HCT116 (cell line): ENCODE results near the gene ROBO1. TPM values are rescaled to one million over a fixed set of nuclear protein-coding genes. Genes with fewer than 3 reads are reported as not detected.

Experiments used
- ATAC-seq: fragments of 200-7000 bp; cut with Tn5 transposase; 2 replicates; pipeline ENCODE4 v1.9.1; 2020; ENCODE audit warnings: mild to moderate bottlenecking, moderate library complexity
- BruUV-seq: library from RNA; stranded (reverse); fragments of 400-500 nt; replicated peaks from 2 replicates; lab custom pipeline; 2021; lab: Mats Ljungman, UMichigan
- CTCF ChIA-PET: fragments of 300-600 bp; sonication (Branson Sonifier 250); formaldehyde crosslinking; loops from one replicate; lab custom pipeline; 2021; ENCODE audit warnings: antibody characterized with exemption; lab: Charles Lee
- POLR2A ChIA-PET: fragments of 300-600, 350-600 bp; sonication (Branson Sonifier 250); formaldehyde crosslinking; loops from one replicate; lab custom pipeline; 2021; ENCODE audit warnings: antibody characterized with exemption; lab: Charles Lee
- RAD21 ChIA-PET, 2 experiments: fragments of 300-600 bp; sonication (Branson Sonifier 250); formaldehyde crosslinking; loops; one replicate each; lab custom pipeline; 2023; ENCODE audit warnings: low total read pairs in 2 of 2; ENCODE audit not compliant: uncharacterized antibody in 2 of 2, unreplicated experiment in 2 of 2, low non-redundant PET in 1 of 2; lab: Charles Lee
- DNase-seq: peaks from one replicate; pipeline ENCODE4 v3.0.0-alpha.2; 2010; ENCODE audit warnings: low read depth, low spot score
- H2AFZ ChIP-seq: fragments of 200-600 bp; shearing (Covaris generic), sonication (generic); 2 replicates; pipeline ENCODE4 v1.6.1; 2017; ENCODE audit warnings: low read depth, mixed run types, mixed read lengths, antibody characterized with exemption, low read length; ENCODE audit not compliant: poor library complexity, severe bottlenecking
- H3K27ac ChIP-seq: 2 replicates; pipeline ENCODE4 v1.5.1; 2012; ENCODE audit warnings: low read depth, low read length
- H3K27me3 ChIP-seq: fragments of 200-600 bp; sonication (generic); 2 replicates; pipeline ENCODE4 v1.6.1; 2016; ENCODE audit warnings: mixed run types, low read length, mixed read lengths; ENCODE audit not compliant: insufficient read depth
- H3K36me3 ChIP-seq, 2 experiments: fragments of 200-500 bp in 1 of 2; fragments of 200-600 bp in 1 of 2; sonication (Bioruptor generic) in 1 of 2; sonication (generic) in 1 of 2; 2 replicates each; pipeline versions ENCODE4 v1.5.1 to v1.6.1; 2014 to 2016; ENCODE audit warnings: low read length in 2 of 2, inconsistent platforms in 1 of 2, mixed read lengths in 1 of 2, mixed run types in 1 of 2; ENCODE audit not compliant: insufficient read depth in 2 of 2, control insufficient read depth in 1 of 2
- H3K4me1 ChIP-seq, 2 experiments: fragments of 200-600 bp in 1 of 2; sonication (generic) in 1 of 2; 2 replicates each; pipeline versions ENCODE4 v1.5.1 to v1.6.1; 2012 to 2017; ENCODE audit warnings: low read length in 2 of 2, inconsistent platforms in 1 of 2, mild to moderate bottlenecking in 1 of 2, mixed read lengths in 1 of 2, mixed run types in 1 of 2, moderate library complexity in 1 of 2; ENCODE audit not compliant: insufficient read depth in 2 of 2, control insufficient read depth in 1 of 2
- H3K4me2 ChIP-seq: fragments of 200-600 bp; sonication (generic); 2 replicates; pipeline ENCODE4 v1.6.1; 2017; ENCODE audit warnings: mixed run types, low read length, mixed read lengths
- H3K4me3 ChIP-seq, 2 experiments: fragments of 200-600 bp in 1 of 2; sonication (generic) in 1 of 2; replicated peaks in 1 of 2; 2 replicates each; pipeline ENCODE4 v1.5.1; 2011 to 2016; ENCODE audit warnings: low read length in 2 of 2, control low read depth in 1 of 2, low read depth in 1 of 2, mild to moderate bottlenecking in 1 of 2, mixed read lengths in 1 of 2, mixed run types in 1 of 2
- H3K79me2 ChIP-seq: fragments of 200-600 bp; sonication (generic); 2 replicates; pipeline ENCODE4 v1.6.1; 2017; ENCODE audit warnings: mild to moderate bottlenecking, mixed run types, low read length, moderate library complexity, mixed read lengths; ENCODE audit not compliant: insufficient read depth
- H3K9ac ChIP-seq: fragments of 200-600 bp; sonication (generic); 2 replicates; pipeline ENCODE4 v1.6.1; 2016; ENCODE audit warnings: low read length, mixed read lengths
- H3K9me2 ChIP-seq: fragments of 200-600 bp; sonication (generic), shearing (Covaris generic); 2 replicates; pipeline ENCODE4 v1.6.1; 2017; ENCODE audit warnings: mixed run types, mild to moderate bottlenecking, moderate library complexity; ENCODE audit not compliant: insufficient read depth
- H3K9me3 ChIP-seq, 2 experiments: fragments of 200-500 bp in 1 of 2; fragments of 200-600 bp in 1 of 2; sonication (Bioruptor generic) in 1 of 2; sonication (generic) in 1 of 2; 2 replicates each; pipeline ENCODE4 v1.6.1; 2014 to 2017; ENCODE audit warnings: low read length in 2 of 2, mixed read lengths in 2 of 2, inconsistent platforms in 1 of 2, low read depth in 1 of 2, mild to moderate bottlenecking in 1 of 2, mixed run types in 1 of 2, moderate library complexity in 1 of 2; ENCODE audit not compliant: control insufficient read depth in 1 of 2, insufficient read depth in 1 of 2
- H4K20me1 ChIP-seq: fragments of 200-600 bp; sonication (generic), shearing (Covaris generic); 2 replicates; pipeline ENCODE4 v1.6.1; 2017; ENCODE audit warnings: mixed run types, mild to moderate bottlenecking, moderate library complexity; ENCODE audit not compliant: insufficient read depth
- CBX3 ChIP-seq: IDR thresholded peaks from 2 replicates; pipeline ENCODE4 v1.6.1; 2012; ENCODE audit warnings: low read depth
- CEBPB ChIP-seq: IDR thresholded peaks from 2 replicates; pipeline ENCODE4 v1.6.1; 2012; ENCODE audit warnings: low read depth
- EGR1 ChIP-seq: IDR thresholded peaks from 2 replicates; pipeline ENCODE4 v1.6.1; 2012; ENCODE audit warnings: low read depth
- EZH2phosphoT487 ChIP-seq: fragments of 200-600 bp; IDR thresholded peaks from 2 replicates; pipeline ENCODE4 v1.6.1; 2018; ENCODE audit warnings: antibody characterized with exemption, borderline replicate concordance
- POLR2A ChIP-seq: IDR thresholded peaks from 2 replicates; pipeline ENCODE4 v1.7.0; 2011; ENCODE audit warnings: borderline replicate concordance; ENCODE audit not compliant: insufficient read depth, insufficient read length; ENCODE audit errors: extremely low read depth
- RAD21 ChIP-seq: IDR thresholded peaks from 2 replicates; pipeline ENCODE4 v1.6.1; 2012; ENCODE audit warnings: low read depth, mild to moderate bottlenecking
- SP1 ChIP-seq: IDR thresholded peaks from 2 replicates; pipeline ENCODE4 v1.6.1; 2012; ENCODE audit warnings: low read depth
- TCF7L2 ChIP-seq: IDR thresholded peaks from 2 replicates; pipeline ENCODE4 v1.7.0; 2011; ENCODE audit warnings: borderline replicate concordance, inconsistent platforms; ENCODE audit not compliant: insufficient read depth, insufficient read length; ENCODE audit errors: extremely low read depth
- YY1 ChIP-seq: IDR thresholded peaks from 2 replicates; pipeline ENCODE4 v1.6.1; 2011; ENCODE audit warnings: low read length, low read depth, moderate library complexity, mild to moderate bottlenecking; ENCODE audit not compliant: insufficient replicate concordance; ENCODE audit errors: extremely low read depth
- ZNF274 ChIP-seq: fragments of 200-500 bp; sonication (Bioruptor generic); IDR thresholded peaks from 2 replicates; pipeline ENCODE4 v1.6.1; 2014; ENCODE audit warnings: mild to moderate bottlenecking, low read depth, low read length, inconsistent platforms
- intact Hi-C: fragments of 100-400 bp; cut with micrococcal nuclease; formaldehyde crosslinking; loops from 2 replicates; pipeline ENCODE4 v1.10.0; 2022
- total RNA-seq: library from RNA; stranded (reverse); gene quantifications from one replicate; pipeline ENCODE4 v1.2.1, GENCODE V29; 2021; ENCODE audit not compliant: unreplicated experiment
- TF ChIP-seq, protein P1 (sequence below): IDR thresholded peaks from 2 replicates; pipeline ENCODE4 v1.6.1; 2012
- TF ChIP-seq, protein P2 (sequence below): IDR thresholded peaks from 2 replicates; pipeline ENCODE4 v1.6.1; 2012
- TF ChIP-seq, protein P3 (sequence below), 3 experiments: fragments of 200-600 bp in 1 of 3; sonication (generic) in 1 of 3; IDR thresholded peaks in 2 of 3; conservative IDR thresholded peaks in 1 of 3; 2 replicates each; pipeline ENCODE4 v1.5.1; 2012 to 2017; ENCODE audit warnings: low read depth in 2 of 3, low read length in 2 of 3, antibody characterized with exemption in 1 of 3, borderline replicate concordance in 1 of 3, control low read depth in 1 of 3, mild to moderate bottlenecking in 1 of 3, mixed read lengths in 1 of 3, mixed run types in 1 of 3, moderate library complexity in 1 of 3; ENCODE audit not compliant: insufficient read depth in 1 of 3

Gene ROBO1
- total RNA-seq, 1 experiment from 2014 or later, result 0.27 TPM

DNA sequence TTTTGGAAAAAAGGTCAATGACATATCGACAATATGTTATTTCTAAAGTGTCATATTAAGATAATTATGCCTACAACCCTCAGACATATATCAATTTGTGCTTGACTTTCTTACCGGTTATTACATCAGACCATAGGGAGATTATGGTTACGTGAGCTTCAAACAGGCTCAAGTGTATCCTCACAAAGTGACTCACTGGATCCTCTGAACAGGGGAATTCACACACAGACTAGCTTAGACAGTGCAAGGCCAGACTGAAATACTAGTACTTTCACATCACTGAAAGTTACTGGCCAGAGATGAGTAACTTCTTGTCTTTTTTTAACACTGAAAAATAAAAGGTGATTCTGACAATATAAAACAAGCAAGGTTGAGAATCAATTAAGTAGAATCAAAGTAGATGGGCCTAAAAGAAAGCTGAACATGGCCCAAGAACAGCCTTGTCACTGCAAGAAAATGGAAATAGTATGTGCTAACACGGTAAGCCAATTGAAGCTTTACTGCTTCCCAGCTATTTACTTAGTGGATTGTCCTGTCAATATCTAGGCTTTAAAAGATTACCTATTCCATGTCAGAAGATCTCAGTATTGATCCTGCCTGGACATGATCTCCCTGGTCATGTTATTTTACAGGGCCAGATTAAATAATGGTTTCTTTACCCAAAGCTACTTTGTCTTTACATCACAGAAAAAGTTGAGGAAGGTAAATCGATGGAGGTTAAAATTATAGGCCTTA lies 848.6 kb downstream of the ROBO1 start:
- peak; percentile 50 for TF ChIP-seq TCF7L2
- TF ChIP-seq, protein P1, sequence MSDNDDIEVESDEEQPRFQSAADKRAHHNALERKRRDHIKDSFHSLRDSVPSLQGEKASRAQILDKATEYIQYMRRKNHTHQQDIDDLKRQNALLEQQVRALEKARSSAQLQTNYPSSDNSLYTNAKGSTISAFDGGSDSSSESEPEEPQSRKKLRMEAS, result no peak
- TF ChIP-seq EGR1, result no peak
- no peak for TF ChIP-seq CBX3
- TF ChIP-seq YY1, result no peak
- H3K4me2 ChIP-seq, result no peak overlapping the region
- ChIA-PET POLR2A (no interaction called here), CTCF (no interaction called here), RAD21 (no interaction called here)
- H3K27ac ChIP-seq, result no peak overlapping the region
- no peaks in the 10 kb centered on the region for H3K36me3 ChIP-seq
- H3K27me3 ChIP-seq, result no peaks in the 10 kb centered on the region
- no peaks in the 10 kb centered on the region for H4K20me1 ChIP-seq
- H3K9me3 ChIP-seq, result peaks cover 0 to 18% of the 10 kb centered on the region in 2 experiments; a peak in 2 of 4 replicates
- no peak overlapping the region for H3K9ac ChIP-seq
- ATAC-seq (no peak), DNase-seq (no peak)
- H3K4me1 ChIP-seq, result no peaks in the 10 kb centered on the region
- no peak overlapping the region for H3K4me3 ChIP-seq
- no peaks in the 10 kb centered on the region for H3K9me2 ChIP-seq
- intact Hi-C loops, result no loop called here
- BruUV-seq, result no TSS peak
- no peaks in the 10 kb centered on the region for H3K79me2 ChIP-seq
- H2AFZ ChIP-seq, result no peak overlapping the region

DNA sequence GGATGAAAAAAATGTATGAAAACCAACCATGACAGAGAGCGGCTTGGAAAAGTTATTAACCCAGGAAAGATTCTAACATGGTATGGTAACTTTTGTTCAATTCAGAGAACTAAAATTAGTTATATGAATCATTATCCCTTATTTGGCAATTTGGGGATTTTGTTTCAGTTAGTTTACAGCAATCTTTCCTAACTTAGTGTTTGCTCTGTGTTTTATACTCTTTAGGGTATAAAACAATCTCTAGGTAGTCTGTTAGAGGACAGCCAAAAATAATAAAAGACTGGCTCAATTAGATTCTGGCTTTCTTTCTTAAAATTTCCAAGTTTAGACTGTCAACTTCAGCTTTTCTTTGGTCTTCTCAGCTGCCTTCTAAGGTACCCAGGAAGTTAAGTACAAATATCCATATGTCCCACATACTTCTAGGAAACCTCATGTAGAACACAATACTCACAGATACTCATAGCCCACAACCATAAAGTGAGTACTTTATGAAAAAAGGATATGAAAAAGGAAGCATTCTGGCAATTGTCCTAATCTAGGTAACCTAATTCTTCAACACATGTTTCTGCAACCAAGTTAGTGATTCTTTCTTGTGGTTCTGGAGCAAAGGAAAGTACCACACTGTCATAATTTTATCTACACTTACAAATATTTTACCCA lies 849.3 kb downstream of the ROBO1 start:
- no peaks in the 10 kb centered on the region for H3K36me3 ChIP-seq
- H3K4me2 ChIP-seq, result no peak overlapping the region
- H3K27ac ChIP-seq, result no peak overlapping the region
- H2AFZ ChIP-seq, result no peak overlapping the region
- no peak overlapping the region for H3K9ac ChIP-seq
- H3K79me2 ChIP-seq, result no peaks in the 10 kb centered on the region
- ATAC-seq (no peak), DNase-seq (no peak)
- H3K4me3 ChIP-seq, result no peak overlapping the region
- ChIA-PET POLR2A (no interaction called here), CTCF (no interaction called here), RAD21 (no interaction called here)
- no peaks in the 10 kb centered on the region for H4K20me1 ChIP-seq
- peaks cover 0 to 21% of the 10 kb centered on the region in 2 experiments; a peak in 2 of 4 replicates for H3K9me3 ChIP-seq
- BruUV-seq, result no TSS peak
- no peaks in the 10 kb centered on the region for H3K4me1 ChIP-seq
- H3K9me2 ChIP-seq, result no peaks in the 10 kb centered on the region
- H3K27me3 ChIP-seq, result no peaks in the 10 kb centered on the region
- intact Hi-C loops, result no loop called here
- no peak for TF ChIP-seq SP1
- TF ChIP-seq TCF7L2, result no peak
- no peak for TF ChIP-seq YY1
- TF ChIP-seq CEBPB, result no peak
- TF ChIP-seq POLR2A, result no peak
- TF ChIP-seq CBX3, result no peak
- no peak for TF ChIP-seq EZH2phosphoT487
- TF ChIP-seq, protein P2, sequence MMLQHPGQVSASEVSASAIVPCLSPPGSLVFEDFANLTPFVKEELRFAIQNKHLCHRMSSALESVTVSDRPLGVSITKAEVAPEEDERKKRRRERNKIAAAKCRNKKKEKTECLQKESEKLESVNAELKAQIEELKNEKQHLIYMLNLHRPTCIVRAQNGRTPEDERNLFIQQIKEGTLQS, result no peak
- TF ChIP-seq ZNF274, result no peak
- TF ChIP-seq, protein P3, sequence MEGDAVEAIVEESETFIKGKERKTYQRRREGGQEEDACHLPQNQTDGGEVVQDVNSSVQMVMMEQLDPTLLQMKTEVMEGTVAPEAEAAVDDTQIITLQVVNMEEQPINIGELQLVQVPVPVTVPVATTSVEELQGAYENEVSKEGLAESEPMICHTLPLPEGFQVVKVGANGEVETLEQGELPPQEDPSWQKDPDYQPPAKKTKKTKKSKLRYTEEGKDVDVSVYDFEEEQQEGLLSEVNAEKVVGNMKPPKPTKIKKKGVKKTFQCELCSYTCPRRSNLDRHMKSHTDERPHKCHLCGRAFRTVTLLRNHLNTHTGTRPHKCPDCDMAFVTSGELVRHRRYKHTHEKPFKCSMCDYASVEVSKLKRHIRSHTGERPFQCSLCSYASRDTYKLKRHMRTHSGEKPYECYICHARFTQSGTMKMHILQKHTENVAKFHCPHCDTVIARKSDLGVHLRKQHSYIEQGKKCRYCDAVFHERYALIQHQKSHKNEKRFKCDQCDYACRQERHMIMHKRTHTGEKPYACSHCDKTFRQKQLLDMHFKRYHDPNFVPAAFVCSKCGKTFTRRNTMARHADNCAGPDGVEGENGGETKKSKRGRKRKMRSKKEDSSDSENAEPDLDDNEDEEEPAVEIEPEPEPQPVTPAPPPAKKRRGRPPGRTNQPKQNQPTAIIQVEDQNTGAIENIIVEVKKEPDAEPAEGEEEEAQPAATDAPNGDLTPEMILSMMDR (IDR thresholded peaks at IDR 0.05 in 2 of 3, conservative IDR thresholded peaks at IDR 0.05 in 1 of 3; ENCODE audit: borderline replicate concordance in 1 of 3, insufficient read depth in 1 of 3, low read depth in 2 of 3, low read length in 2 of 3), result no peak
- TF ChIP-seq RAD21, result no peak
- TF ChIP-seq, protein P1, result no peak
